ENCODE measurements around the gene VARS1. TPM values are rescaled to one million over a fixed set of nuclear protein-coding genes. Genes with fewer than 3 reads are reported as not detected.
"Not testable (repeated sequence)": the region's sequence is repeated elsewhere in the genome, so short reads cannot be mapped to it uniquely, and the experiment has no call there.

VARS1 gene
- total and polyA plus RNA-seq, 5 donors, result 14.8 to 30.6 (median 23.3) TPM

DNA sequence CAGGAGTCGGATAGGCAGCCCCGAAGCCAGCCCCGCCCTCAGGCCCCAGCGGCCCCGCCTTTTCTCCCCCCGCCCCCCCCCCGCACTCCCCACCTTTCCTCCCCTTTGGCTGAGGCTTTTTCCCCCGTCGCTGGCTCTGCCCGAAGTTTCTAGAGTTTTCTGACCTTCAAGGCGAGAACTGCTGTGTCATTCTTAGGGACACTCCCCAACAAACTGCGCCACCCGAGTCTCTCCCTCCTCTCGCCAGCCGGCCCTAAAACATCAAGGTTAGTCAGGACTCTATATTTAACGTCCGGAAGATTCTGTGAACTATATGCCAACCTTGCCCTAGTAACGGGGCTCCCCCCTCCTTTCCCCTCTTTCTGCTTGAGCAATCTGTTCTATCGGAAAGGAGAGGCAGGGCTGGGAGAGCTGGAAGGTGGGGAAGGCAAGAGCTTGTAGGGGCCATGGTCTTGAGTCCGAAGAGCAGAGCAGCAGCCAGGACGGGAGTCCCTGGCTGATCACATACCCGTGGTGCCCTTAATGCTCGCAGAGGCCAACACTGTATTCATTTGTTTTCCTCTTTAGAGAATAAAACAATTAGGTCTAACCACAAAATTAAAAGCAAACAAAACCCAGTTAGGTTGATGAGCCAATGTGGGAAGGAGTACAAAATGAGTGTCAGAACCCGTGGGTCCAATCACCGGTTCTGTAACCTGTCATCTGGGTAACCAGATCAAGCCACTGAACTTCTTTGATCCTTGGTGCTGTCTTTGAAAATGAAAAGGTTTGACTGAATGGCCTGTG lies 26.7 kb upstream of the VARS1 start:
- Histone ChIP-seq H3K9me3 (ENCODE audit: control insufficient read depth, low read length) (no peaks in the 10 kb centered on the region), H3K4me1 (ENCODE audit: control insufficient read depth, insufficient read depth, low read length) (peaks cover 5% of the 10 kb centered on the region), H3K4me3 (ENCODE audit: low read length) (peak overlapping the region; percentile 60), H3K27ac (ENCODE audit: low read length) (peak overlapping the region; percentile 100), H3K27me3 (ENCODE audit: control insufficient read depth, insufficient read depth) (no peaks in the 10 kb centered on the region)
- DNase-seq, result peak; percentile 88 to 92 (median 91)
- WGBS, result 1% methylated on average over 24 of the region's 25 CpGs
- intact Hi-C loops (cut with DNase I), result no loop called here
- ATAC-seq, result peak; percentile 73 to 79

DNA sequence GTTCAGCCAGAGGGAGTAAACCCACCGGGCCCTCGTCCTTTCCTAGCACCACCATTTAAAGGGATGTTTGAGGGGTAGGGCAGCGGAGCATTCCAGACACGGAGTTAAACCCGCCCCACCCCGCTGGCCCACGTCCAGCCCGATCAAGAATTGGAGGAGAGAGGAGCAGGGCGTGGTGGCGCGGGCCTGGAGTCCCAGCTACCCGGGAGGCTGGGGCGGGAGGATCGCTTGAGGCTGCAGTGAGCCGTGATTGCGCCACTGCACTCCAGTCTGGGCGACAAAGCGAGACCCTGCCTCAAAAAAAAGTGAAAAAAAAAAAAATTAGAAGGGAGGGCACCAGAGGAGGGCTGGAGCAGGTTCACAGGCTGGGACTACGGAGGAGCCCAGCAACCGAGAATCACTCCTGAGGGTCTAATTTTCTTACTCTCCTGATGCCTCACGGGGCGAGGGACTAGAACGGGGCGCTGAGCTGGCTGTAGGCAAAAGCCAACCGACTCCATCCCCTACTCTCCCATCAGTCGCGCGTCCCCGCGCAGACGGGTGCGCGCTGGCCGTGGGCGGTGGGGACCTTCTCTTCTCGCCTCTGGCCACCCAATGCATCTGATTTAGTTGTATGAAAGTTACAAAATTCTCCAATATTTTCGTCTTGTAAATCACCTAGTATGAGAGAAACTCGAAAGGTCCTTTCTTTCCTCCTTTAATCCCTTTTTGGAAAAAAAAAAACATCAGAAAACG lies 25.9 kb upstream of the VARS1 start:
- no peaks in the 10 kb centered on the region for H3K9me3 ChIP-seq (ENCODE audit: control insufficient read depth, low read length)
- peaks cover 4% of the 10 kb centered on the region for H3K4me1 ChIP-seq (ENCODE audit: control insufficient read depth, insufficient read depth, low read length)
- DNase-seq (peak; percentile 87 to 93 (median 91)), ATAC-seq (peak; percentile 65 to 68)
- intact Hi-C loops (cut with DNase I), result no loop called here
- WGBS, result 4% methylated on average over 39 of the region's 39 CpGs
- peak overlapping the region; percentile 60 for H3K4me3 ChIP-seq (ENCODE audit: low read length)
- H3K27me3 ChIP-seq (ENCODE audit: control insufficient read depth, insufficient read depth), result no peaks in the 10 kb centered on the region
- H3K27ac ChIP-seq (ENCODE audit: low read length), result peak overlapping the region; percentile 96

DNA sequence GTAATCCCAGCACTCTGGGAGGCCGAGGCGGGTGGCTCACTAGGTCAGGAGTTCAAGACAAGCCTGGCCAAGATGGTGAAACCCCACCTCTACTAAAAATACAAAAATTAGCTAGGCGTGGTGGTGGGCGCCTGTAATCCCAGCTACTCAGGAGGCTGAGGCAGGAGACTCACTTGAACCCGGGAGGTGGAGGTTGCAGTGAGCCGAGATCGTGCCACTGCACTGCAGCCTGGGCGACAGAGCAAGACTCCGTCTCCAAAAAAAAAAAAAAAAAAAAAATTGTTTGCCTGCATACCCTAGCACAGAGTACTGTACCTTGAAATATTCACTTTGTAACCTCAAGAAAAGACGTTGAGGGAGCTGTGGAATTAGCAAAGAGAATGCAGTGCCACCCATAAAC lies 24.8 kb upstream of the VARS1 start:
- intact Hi-C loops (cut with DNase I); H3K4me1 ChIP-seq (ENCODE audit: control insufficient read depth, insufficient read depth, low read length); DNase-seq; H3K27me3 ChIP-seq (ENCODE audit: control insufficient read depth, insufficient read depth); H3K4me3 ChIP-seq (ENCODE audit: low read length); ATAC-seq; H3K9me3 ChIP-seq (ENCODE audit: control insufficient read depth, low read length); H3K27ac ChIP-seq (ENCODE audit: low read length): not testable (repeated sequence)
- 94% methylated on average over 10 of the region's 10 CpGs for WGBS

DNA sequence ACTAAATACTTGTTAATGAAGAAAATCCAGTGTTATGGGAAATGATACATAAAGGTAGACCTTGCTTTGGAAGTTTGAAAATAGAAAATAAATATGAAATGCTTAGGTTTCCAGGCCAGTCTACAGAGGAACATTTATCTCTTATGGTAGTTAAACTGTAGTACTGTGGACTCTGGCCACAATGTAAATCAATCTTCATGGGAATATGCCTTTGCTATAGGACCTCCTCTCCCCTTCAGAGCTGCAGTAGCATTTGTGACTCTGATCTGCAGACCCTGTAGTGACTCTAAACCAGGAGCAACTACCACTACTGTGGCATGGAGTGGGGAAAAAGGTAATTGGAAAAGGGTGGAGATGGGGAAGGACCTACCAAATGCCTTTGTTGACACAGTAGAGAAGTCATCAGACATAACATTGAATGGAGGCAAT lies 24.3 kb upstream of the VARS1 start:
- DNase-seq (no peak), ATAC-seq (no peak)
- intact Hi-C loops (cut with DNase I), result no loop called here
- H3K27ac ChIP-seq (ENCODE audit: low read length), result peak overlapping the region; percentile 97
- H3K4me1 ChIP-seq (ENCODE audit: control insufficient read depth, insufficient read depth, low read length), result no peaks in the 10 kb centered on the region
- no peak overlapping the region for H3K4me3 ChIP-seq (ENCODE audit: low read length)
- H3K9me3 ChIP-seq (ENCODE audit: control insufficient read depth, low read length), result no peaks in the 10 kb centered on the region
- no peaks in the 10 kb centered on the region for H3K27me3 ChIP-seq (ENCODE audit: control insufficient read depth, insufficient read depth)

GRCh38 chr6:31817929-31818511 lies 22.5 kb upstream of the VARS1 start:
- WGBS, result 39% methylated on average over 8 of the region's 8 CpGs
- H3K9me3 ChIP-seq (ENCODE audit: control insufficient read depth, low read length); ATAC-seq; intact Hi-C loops (cut with DNase I); H3K27me3 ChIP-seq (ENCODE audit: control insufficient read depth, insufficient read depth); H3K4me1 ChIP-seq (ENCODE audit: control insufficient read depth, insufficient read depth, low read length); DNase-seq: not testable (repeated sequence)
- peak overlapping the region; percentile 89 for H3K4me3 ChIP-seq (ENCODE audit: low read length)
- peak overlapping the region; percentile 70 for H3K27ac ChIP-seq (ENCODE audit: low read length)

- H3K27ac ChIP-seq (ENCODE audit: low read length), result peak overlapping the region; percentile 43
- H3K4me1 ChIP-seq (ENCODE audit: control insufficient read depth, insufficient read depth, low read length); H3K9me3 ChIP-seq (ENCODE audit: control insufficient read depth, low read length); ATAC-seq; H3K27me3 ChIP-seq (ENCODE audit: control insufficient read depth, insufficient read depth); intact Hi-C loops (cut with DNase I): not testable (repeated sequence)
- WGBS, result 18% methylated on average over 15 of the region's 37 CpGs
- H3K4me3 ChIP-seq (ENCODE audit: low read length), result peak overlapping the region; percentile 89
- DNase-seq, result peak in 2 of 3 donors; percentile 66 to 67
Observed at GRCh38 chr6:31817133-31817928, 21.8 kb upstream of the VARS1 start.

DNA sequence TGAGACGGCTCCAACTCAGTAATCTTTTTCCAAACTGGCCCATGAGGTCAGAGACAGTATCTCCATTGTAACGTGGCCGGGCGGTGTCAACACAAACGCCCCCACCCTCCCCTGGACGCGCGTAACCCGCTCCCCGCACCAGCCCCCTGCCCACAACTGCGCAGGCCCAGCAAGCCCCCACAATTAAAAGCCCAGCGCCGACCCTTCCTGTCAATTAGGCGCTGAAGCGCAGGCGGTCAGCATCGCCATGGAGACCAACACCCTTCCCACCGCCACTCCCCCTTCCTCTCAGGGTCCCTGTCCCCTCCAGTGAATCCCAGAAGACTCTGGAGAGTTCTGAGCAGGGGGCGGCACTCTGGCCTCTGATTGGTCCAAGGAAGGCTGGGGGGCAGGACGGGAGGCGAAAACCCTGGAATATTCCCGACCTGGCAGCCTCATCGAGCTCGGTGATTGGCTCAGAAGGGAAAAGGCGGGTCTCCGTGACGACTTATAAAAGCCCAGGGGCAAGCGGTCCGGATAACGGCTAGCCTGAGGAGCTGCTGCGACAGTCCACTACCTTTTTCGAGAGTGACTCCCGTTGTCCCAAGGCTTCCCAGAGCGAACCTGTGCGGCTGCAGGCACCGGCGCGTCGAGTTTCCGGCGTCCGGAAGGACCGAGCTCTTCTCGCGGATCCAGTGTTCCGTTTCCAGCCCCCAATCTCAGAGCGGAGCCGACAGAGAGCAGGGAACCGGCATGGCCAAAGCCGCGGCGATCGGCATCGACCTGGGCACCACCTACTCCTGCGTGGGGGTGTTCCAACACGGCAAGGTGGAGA lies 19.7 kb upstream of the VARS1 start, which contains the start of the genes HSPA1A and HSPA1L:
HSPA1A (plus strand) TSS at position 519 of the 814 bp plus-strand sequence; CDS start at position 733, 214 bp downstream.
HSPA1L (minus strand) TSS at position 259 of the 814 bp plus-strand sequence. CDS start 3,311 bp downstream, outside the sequence.
- peak within 1 kb of the TSS; percentile 92 for H3K4me3 ChIP-seq (ENCODE audit: low read length)
- H3K27me3 ChIP-seq (ENCODE audit: control insufficient read depth, insufficient read depth), result no peaks in the 10 kb centered on the region
- 0% methylated on average over 56 of the region's 56 CpGs for WGBS
- peak within 1 kb of the TSS; percentile 98 for H3K27ac ChIP-seq (ENCODE audit: low read length)
- DNase-seq (peak; percentile 97 to 98 (median 97)), ATAC-seq (peak; percentile 92 to 93)
- no peaks in the 10 kb centered on the region for H3K9me3 ChIP-seq (ENCODE audit: control insufficient read depth, low read length)
- intact Hi-C loops (cut with DNase I), result no loop called here
- H3K4me1 ChIP-seq (ENCODE audit: control insufficient read depth, insufficient read depth, low read length), result no peaks in the 10 kb centered on the region

DNA sequence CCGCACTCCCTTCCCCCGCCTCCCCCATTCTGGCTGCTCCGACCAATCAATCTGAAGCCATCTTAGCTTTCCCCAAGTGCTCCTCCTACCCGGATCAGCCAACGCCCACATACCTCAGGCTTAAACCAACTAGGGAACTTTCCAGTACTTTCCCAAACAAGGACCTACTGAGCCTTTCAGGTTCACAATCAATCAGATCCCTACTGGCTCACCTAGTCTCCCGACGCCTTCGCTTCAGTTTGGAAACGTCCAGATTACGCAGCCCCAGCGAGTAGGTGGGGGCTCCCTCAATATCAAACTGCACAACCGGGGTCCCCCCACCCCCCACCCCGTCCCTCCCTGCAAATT lies 19.1 kb upstream of the VARS1 start:
- DNase-seq, result peak; percentile 96 to 98 (median 97)
- intact Hi-C loops (cut with DNase I), result no loop called here
- under 1% methylated on average over 13 of the region's 13 CpGs for WGBS
- peak; percentile 91 to 92 for ATAC-seq
- H3K4me1 ChIP-seq (ENCODE audit: control insufficient read depth, insufficient read depth, low read length), result no peaks in the 10 kb centered on the region
- H3K27me3 ChIP-seq (ENCODE audit: control insufficient read depth, insufficient read depth), result no peaks in the 10 kb centered on the region
- H3K4me3 ChIP-seq (ENCODE audit: low read length), result peak overlapping the region; percentile 92
- H3K9me3 ChIP-seq (ENCODE audit: control insufficient read depth, low read length), result no peaks in the 10 kb centered on the region
- peak overlapping the region; percentile 97 for H3K27ac ChIP-seq (ENCODE audit: low read length)

- DNase-seq, result no peak
- Histone ChIP-seq H3K4me1 (ENCODE audit: control insufficient read depth, insufficient read depth, low read length) (no peaks in the 10 kb centered on the region), H3K4me3 (ENCODE audit: low read length) (no peak overlapping the region), H3K27me3 (ENCODE audit: control insufficient read depth, insufficient read depth) (no peaks in the 10 kb centered on the region), H3K9me3 (ENCODE audit: control insufficient read depth, low read length) (no peaks in the 10 kb centered on the region), H3K27ac (ENCODE audit: low read length) (peak overlapping the region; percentile 98)
- intact Hi-C loops (cut with DNase I), result no loop called here
- WGBS, result 96% methylated on average over 7 of the region's 7 CpGs
- ATAC-seq, result no peak
Observed at GRCh38 chr6:31813465-31813849, 17.9 kb upstream of the VARS1 start.

- DNase-seq, result no peak
Observed at GRCh38 chr6:31811645-31812044, 16.1 kb upstream of the VARS1 start.

More at GRCh38 chr6:31811645-31812044, 16.1 kb upstream of the VARS1 start:
- Histone ChIP-seq H3K4me1 (ENCODE audit: control insufficient read depth, insufficient read depth, low read length) (no peaks in the 10 kb centered on the region), H3K27me3 (ENCODE audit: control insufficient read depth, insufficient read depth) (no peaks in the 10 kb centered on the region), H3K4me3 (ENCODE audit: low read length) (no peak overlapping the region), H3K27ac (ENCODE audit: low read length) (no peak overlapping the region), H3K9me3 (ENCODE audit: control insufficient read depth, low read length) (no peaks in the 10 kb centered on the region)
- no peak for ATAC-seq
- intact Hi-C loops (cut with DNase I), result no loop called here
- WGBS, result 97% methylated on average over 12 of the region's 12 CpGs

Data from right cardiac atrium (tissue), 5 donors.